PFSK-1 (cell line): ENCODE data around the gene ABCB9.

Source experiments
- FOXP2 ChIP-seq: optimal IDR thresholded peaks from 2 replicates; pipeline ENCODE3; 2011; ENCODE audit warnings: borderline replicate concordance, control low read depth, inconsistent platforms; ENCODE audit not compliant: insufficient read depth; ENCODE audit errors: extremely low read length, extremely low read depth
- POLR2AphosphoS5 ChIP-seq: IDR thresholded peaks from 2 replicates; pipeline ENCODE4 v1.6.1; 2012; ENCODE audit warnings: low read depth, mild to moderate bottlenecking, control low read depth, low read length, moderate library complexity
- REST ChIP-seq, 2 experiments: IDR thresholded peaks; 2 replicates each; pipeline versions ENCODE4 v1.6.1 to v1.8.0; 2011 to 2012; ENCODE audit warnings: low read depth in 2 of 2, low read length in 2 of 2, control low read depth in 1 of 2, inconsistent platforms in 1 of 2, mild to moderate bottlenecking in 1 of 2, moderate library complexity in 1 of 2; ENCODE audit not compliant: insufficient read depth in 1 of 2
- SIN3A ChIP-seq: IDR thresholded peaks from 2 replicates; pipeline ENCODE4 v1.6.1; 2012; ENCODE audit warnings: mild to moderate bottlenecking, low read length, moderate library complexity, borderline replicate concordance; ENCODE audit not compliant: insufficient read depth
- TAF1 ChIP-seq: IDR thresholded peaks from 2 replicates; pipeline ENCODE4 v1.6.1; 2012; ENCODE audit warnings: low read length, control low read depth, borderline replicate concordance; ENCODE audit not compliant: insufficient read depth

The ABCB9 gene

GRCh38 chr12:122980183-122981035 lies 14.1 kb upstream of the ABCB9 start, which contains the start of gene ARL6IP4:
Gene ARL6IP4 (plus strand): TSS chr12:122980681. CDS start chr12:122981140, 459 bp downstream.
- TF ChIP-seq POLR2AphosphoS5, result peak; percentile 63
- no peak; the same call in 1 of the 2 replicates for TF ChIP-seq SIN3A
- TF ChIP-seq REST (IDR thresholded peaks at IDR 0.05; ENCODE audit: insufficient read depth in 1 of 2, low read depth in 2 of 2, low read length in 2 of 2), result no peak
- no peak for TF ChIP-seq FOXP2
- TF ChIP-seq TAF1, result peak; percentile 79; the same call in 1 of the 2 replicates

GRCh38 chr12:122979908-122980182 lies 13.6 kb upstream of the ABCB9 start:
- TF ChIP-seq SIN3A (no peak), REST (IDR thresholded peaks at IDR 0.05; ENCODE audit: insufficient read depth in 1 of 2, low read depth in 2 of 2, low read length in 2 of 2) (no peak), TAF1 (no peak), POLR2AphosphoS5 (no peak), FOXP2 (no peak)

GRCh38 chr12:122979001-122979907 lies 13.0 kb upstream of the ABCB9 start:
- no peak for TF ChIP-seq SIN3A
- TF ChIP-seq POLR2AphosphoS5, result no peak
- no peak for TF ChIP-seq FOXP2
- TF ChIP-seq REST (IDR thresholded peaks at IDR 0.05; ENCODE audit: insufficient read depth in 1 of 2, low read depth in 2 of 2, low read length in 2 of 2), result no peak
- no peak for TF ChIP-seq TAF1

GRCh38 chr12:122978507-122978955 lies 12.3 kb upstream of the ABCB9 start:
- TF ChIP-seq FOXP2 (no peak), POLR2AphosphoS5 (no peak), SIN3A (no peak), TAF1 (no peak), REST (IDR thresholded peaks at IDR 0.05; ENCODE audit: insufficient read depth in 1 of 2, low read depth in 2 of 2, low read length in 2 of 2) (no peak)
